ENCODE results near the gene JMJD8. TPM values are rescaled to one million over a fixed set of nuclear protein-coding genes. Genes with fewer than 3 reads are reported as not detected.
A peak's percentile ranks its signal among the peaks of the same experiment; 100 is the strongest.

The JMJD8 gene
- total RNA-seq, 4 donors from 2014 or later, result 41.8 to 90.5 (median 82.3) TPM

GRCh38 chr16:676913-677312 is 7.2 kb downstream of the JMJD8 start:
- H3K4me3 ChIP-seq (ENCODE audit: low read depth, poor library complexity, severe bottlenecking), result no peak overlapping the region
- WGBS, 2 donors, result 49 to 57% methylated on average over 21 to 22 of the region's 23 CpGs
- intact Hi-C loops (cut with DNase I; ENCODE audit: low total_unique reads), result no loop called here
- peak; percentile 76 to 93 for DNase-seq (ENCODE audit: low spot score in 2 of 2)
- no peak for TF ChIP-seq POLR2A (IDR thresholded peaks at IDR 0.05)
- no peak for TF ChIP-seq CTCF (IDR thresholded peaks at IDR 0.05)

- no peak for DNase-seq (ENCODE audit: low spot score in 2 of 2)
- WGBS, 2 donors, result 46 to 81% methylated on average over 19 to 20 of the region's 21 CpGs
- H3K4me3 ChIP-seq (ENCODE audit: low read depth, poor library complexity, severe bottlenecking), result no peak overlapping the region
- TF ChIP-seq CTCF (IDR thresholded peaks at IDR 0.05) (no peak), POLR2A (IDR thresholded peaks at IDR 0.05) (no peak)
- intact Hi-C loops (cut with DNase I; ENCODE audit: low total_unique reads), result no loop called here
Observed at GRCh38 chr16:676565-676902, 7.6 kb downstream of the JMJD8 start.

- TF ChIP-seq POLR2A (IDR thresholded peaks at IDR 0.05) (no peak), CTCF (IDR thresholded peaks at IDR 0.05) (no peak)
- intact Hi-C loops (cut with DNase I; ENCODE audit: low total_unique reads), result no loop called here
- 49 to 54% methylated on average over 6 to 22 of the region's 25 CpGs for WGBS, 2 donors
- no peak overlapping the region for H3K4me3 ChIP-seq (ENCODE audit: low read depth, poor library complexity, severe bottlenecking)
- DNase-seq (ENCODE audit: low spot score in 2 of 2), result no peak
Observed at GRCh38 chr16:675884-676564, 8.1 kb downstream of the JMJD8 start.

- TF ChIP-seq POLR2A (IDR thresholded peaks at IDR 0.05) (no peak), CTCF (IDR thresholded peaks at IDR 0.05) (no peak)
- intact Hi-C loops (cut with DNase I; ENCODE audit: low total_unique reads), result no loop called here
- H3K4me3 ChIP-seq (ENCODE audit: low read depth, poor library complexity, severe bottlenecking), result no peak within 1 kb of the TSS
- DNase-seq (ENCODE audit: low spot score in 2 of 2), result no peak
- 10 to 11% methylated on average over 33 to 37 of the region's 73 CpGs for WGBS, 2 donors
Observed at GRCh38 chr16:674968-675883, 8.9 kb downstream of the JMJD8 start, which contains the start of gene RHBDL1. RHBDL1 (plus strand) TSS chr16:675671; CDS start chr16:675791, 120 bp downstream.

- 79 to 97% methylated on average over 13 to 20 of the region's 22 CpGs for WGBS, 2 donors
- H3K4me3 ChIP-seq (ENCODE audit: low read depth, poor library complexity, severe bottlenecking), result no peak overlapping the region
- intact Hi-C loops (cut with DNase I; ENCODE audit: low total_unique reads), result no loop called here
- DNase-seq (ENCODE audit: low spot score in 2 of 2), result no peak
- TF ChIP-seq POLR2A (IDR thresholded peaks at IDR 0.05), result no peak
- no peak for TF ChIP-seq CTCF (IDR thresholded peaks at IDR 0.05)
Observed at GRCh38 chr16:674214-674881, 9.8 kb downstream of the JMJD8 start.

Measured in lower leg skin (tissue), 4 donors.